Hepatocyte (in vitro differentiated cells): ENCODE results near the gene GLB1L2. TPM values are rescaled to one million over a fixed set of nuclear protein-coding genes. Genes with fewer than 3 reads are reported as not detected.

Source experiments
- DNase-seq: peaks from one replicate; pipeline ENCODE4 v3.0.0-alpha.2; 2016; ENCODE audit warnings: low spot score
- H2AFZ ChIP-seq: fragments of 200-600 bp; sonication (generic); 2 replicates; pipeline ENCODE4 v1.6.0; 2016; ENCODE audit warnings: antibody characterized with exemption, mild to moderate bottlenecking
- H3K27ac ChIP-seq: fragments of 200-600 bp; sonication (generic); 2 replicates; pipeline ENCODE4 v1.5.1; 2016; ENCODE audit warnings: mild to moderate bottlenecking
- H3K27me3 ChIP-seq: fragments of 200-600 bp; sonication (generic); 2 replicates; pipeline ENCODE4 v1.6.1; 2016
- H3K36me3 ChIP-seq: fragments of 200-600 bp; sonication (generic); replicated peaks from 2 replicates; pipeline ENCODE4 v1.5.1; 2016; ENCODE audit warnings: low read depth; ENCODE audit not compliant: insufficient read depth
- H3K4me1 ChIP-seq: fragments of 200-600 bp; sonication (generic); 2 replicates; pipeline ENCODE4 v1.5.1; 2016; ENCODE audit warnings: mild to moderate bottlenecking, moderate library complexity; ENCODE audit not compliant: insufficient read depth
- H3K4me2 ChIP-seq: fragments of 200-600 bp; sonication (generic); 2 replicates; pipeline ENCODE4 v1.6.0; 2016
- H3K4me3 ChIP-seq: fragments of 200-600 bp; sonication (generic); 2 replicates; pipeline ENCODE4 v1.5.1; 2016; ENCODE audit warnings: mild to moderate bottlenecking
- H3K79me2 ChIP-seq: fragments of 200-600 bp; sonication (generic); 2 replicates; pipeline ENCODE4 v1.6.0; 2017; ENCODE audit warnings: mild to moderate bottlenecking
- H3K9me2 ChIP-seq: fragments of 200-600 bp; sonication (generic); replicated peaks from 2 replicates; pipeline ENCODE4 v1.6.0; 2017; ENCODE audit warnings: mild to moderate bottlenecking; ENCODE audit not compliant: insufficient read depth
- H3K9me3 ChIP-seq: fragments of 200-600 bp; sonication (generic); 2 replicates; pipeline ENCODE4 v1.5.1; 2016; ENCODE audit warnings: low read depth, mild to moderate bottlenecking
- H4K20me1 ChIP-seq: fragments of 200-600 bp; sonication (generic); 2 replicates; pipeline ENCODE4 v1.6.0; 2016; ENCODE audit warnings: mild to moderate bottlenecking; ENCODE audit not compliant: insufficient read depth, poor library complexity, severe bottlenecking
- EZH2 ChIP-seq: fragments of 200-600 bp; sonication (generic); IDR thresholded peaks from 2 replicates; pipeline ENCODE4 v1.6.1; 2016; ENCODE audit warnings: antibody characterized with exemption, mild to moderate bottlenecking, borderline replicate concordance
- EZH2phosphoT487 ChIP-seq: fragments of 200-600 bp; sonication (generic); IDR thresholded peaks from one replicate; pipeline ENCODE4 v1.6.1; 2018; ENCODE audit warnings: antibody characterized with exemption, mild to moderate bottlenecking, low read depth, moderate library complexity; ENCODE audit not compliant: unreplicated experiment, severe bottlenecking
- WGBS: methylation state at CpG from one replicate; pipeline ENCODE4 v1.1.6; 2016; ENCODE audit warnings: low lambda C conversion rate; ENCODE audit errors: missing lambda C conversion rate; 5-methylcytosine and 5-hydroxymethylcytosine counted together
- polyA plus RNA-seq: library from polyadenylated mRNA; unstranded; fragments of >200 nt; fragmentation: Nextera tagmentation; extraction: Ambion mirVana; gene quantifications from 2 replicates; pipeline ENCODE4 v1.2.1, GENCODE V29; 2016
- total RNA-seq: library from RNA; depleted of rRNA; stranded (reverse); fragments of >200 nt; gene quantifications from 2 replicates; pipeline ENCODE4 v1.2.3, GENCODE V29; 2014
- TF ChIP-seq, protein P1 (sequence below): fragments of 200-600 bp; sonication (generic); IDR thresholded peaks from 2 replicates; pipeline ENCODE4 v1.5.1; 2016; ENCODE audit warnings: antibody characterized with exemption, mild to moderate bottlenecking; ENCODE audit not compliant: poor library complexity

Gene GLB1L2
- total and polyA plus RNA-seq, 2 experiments from 2014 or later, result 3.3 to 3.7 TPM

DNA sequence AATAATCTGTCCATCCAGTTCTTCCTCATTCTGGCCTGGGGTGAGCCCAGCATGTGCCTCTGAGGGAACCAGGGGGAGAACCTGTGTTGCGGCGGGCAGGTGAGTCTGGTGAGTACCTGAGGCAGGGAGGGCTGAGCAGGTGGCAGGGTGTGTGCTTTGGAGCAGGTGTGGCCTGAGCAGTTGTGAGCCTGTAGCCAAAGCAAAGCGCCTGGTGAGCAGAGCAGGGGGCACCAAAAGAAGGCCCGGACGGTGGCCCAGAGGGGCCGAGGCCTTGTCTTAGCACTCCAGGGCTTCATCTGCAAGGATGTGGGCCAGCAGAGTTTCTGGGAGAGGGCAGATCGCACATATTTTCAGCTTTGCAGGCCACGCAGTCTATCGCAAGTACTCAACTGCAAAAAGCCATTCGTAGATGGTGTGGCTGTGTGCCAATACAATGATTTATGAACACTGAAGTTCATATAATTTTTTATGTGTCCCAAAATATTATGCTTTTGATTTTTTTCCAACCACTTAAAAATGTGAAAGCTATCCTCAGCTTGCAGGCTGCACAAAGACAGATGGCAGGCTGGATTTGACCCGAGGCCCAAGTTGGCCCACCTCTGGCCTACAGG is 8.7 kb downstream of the GLB1L2 start:
- TF ChIP-seq EZH2phosphoT487 (no peak), EZH2 (no peak)
- TF ChIP-seq, protein P1, sequence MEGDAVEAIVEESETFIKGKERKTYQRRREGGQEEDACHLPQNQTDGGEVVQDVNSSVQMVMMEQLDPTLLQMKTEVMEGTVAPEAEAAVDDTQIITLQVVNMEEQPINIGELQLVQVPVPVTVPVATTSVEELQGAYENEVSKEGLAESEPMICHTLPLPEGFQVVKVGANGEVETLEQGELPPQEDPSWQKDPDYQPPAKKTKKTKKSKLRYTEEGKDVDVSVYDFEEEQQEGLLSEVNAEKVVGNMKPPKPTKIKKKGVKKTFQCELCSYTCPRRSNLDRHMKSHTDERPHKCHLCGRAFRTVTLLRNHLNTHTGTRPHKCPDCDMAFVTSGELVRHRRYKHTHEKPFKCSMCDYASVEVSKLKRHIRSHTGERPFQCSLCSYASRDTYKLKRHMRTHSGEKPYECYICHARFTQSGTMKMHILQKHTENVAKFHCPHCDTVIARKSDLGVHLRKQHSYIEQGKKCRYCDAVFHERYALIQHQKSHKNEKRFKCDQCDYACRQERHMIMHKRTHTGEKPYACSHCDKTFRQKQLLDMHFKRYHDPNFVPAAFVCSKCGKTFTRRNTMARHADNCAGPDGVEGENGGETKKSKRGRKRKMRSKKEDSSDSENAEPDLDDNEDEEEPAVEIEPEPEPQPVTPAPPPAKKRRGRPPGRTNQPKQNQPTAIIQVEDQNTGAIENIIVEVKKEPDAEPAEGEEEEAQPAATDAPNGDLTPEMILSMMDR, result no peak
- no peak overlapping the region for H3K27ac ChIP-seq
- no peaks in the 10 kb centered on the region for H3K9me3 ChIP-seq
- no peak overlapping the region for H2AFZ ChIP-seq
- H4K20me1 ChIP-seq, result no peaks in the 10 kb centered on the region
- no peak overlapping the region for H3K4me3 ChIP-seq
- no peaks in the 10 kb centered on the region for H3K79me2 ChIP-seq
- H3K4me1 ChIP-seq, result no peaks in the 10 kb centered on the region
- no peaks in the 10 kb centered on the region for H3K36me3 ChIP-seq
- no peaks in the 10 kb centered on the region for H3K9me2 ChIP-seq
- 92% methylated on average over 11 of the region's 11 CpGs for WGBS
- DNase-seq, result no peak
- no peaks in the 10 kb centered on the region for H3K27me3 ChIP-seq
- no peak overlapping the region for H3K4me2 ChIP-seq

DNA sequence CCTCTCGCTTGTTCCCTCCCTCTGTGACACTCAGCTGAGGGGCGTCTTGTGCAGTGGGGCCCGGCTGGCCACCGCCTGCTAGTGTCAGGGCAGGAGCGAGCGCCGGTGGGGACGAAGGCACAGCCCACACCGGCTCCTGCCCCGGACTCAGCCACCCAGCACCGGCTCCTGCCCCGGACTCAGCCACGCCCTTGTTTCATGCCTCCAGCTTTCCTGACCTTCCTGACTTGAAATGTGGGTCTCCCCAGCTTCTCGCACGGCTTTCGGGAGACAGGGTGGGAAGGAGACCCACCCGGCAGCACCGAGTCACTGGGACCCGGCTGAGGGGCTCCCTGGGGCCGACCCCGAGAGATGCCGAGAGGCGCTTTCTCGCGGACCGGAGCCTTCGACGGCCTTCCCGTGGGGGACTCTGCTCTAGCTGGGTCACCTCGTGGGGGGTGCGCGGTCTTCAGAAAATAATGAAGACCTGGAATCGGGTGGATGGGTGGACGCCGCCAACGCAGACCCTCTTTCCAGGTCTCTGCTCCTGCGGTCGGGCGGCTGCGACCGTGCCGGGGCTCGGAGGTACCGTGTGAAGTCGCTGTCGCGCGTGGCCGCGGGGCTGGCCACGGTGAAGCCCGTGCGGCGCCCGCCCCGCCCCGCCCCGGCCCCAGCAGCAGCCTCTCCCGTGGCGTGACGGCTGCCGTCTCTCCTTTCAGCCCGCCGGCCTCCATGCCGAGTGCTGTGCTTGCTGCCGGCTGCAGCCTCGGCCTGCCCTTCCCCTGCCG is 10.2 kb downstream of the GLB1L2 start:
- no peaks in the 10 kb centered on the region for H4K20me1 ChIP-seq
- no peak overlapping the region for H3K4me3 ChIP-seq
- TF ChIP-seq EZH2phosphoT487 (no peak), EZH2 (no peak)
- TF ChIP-seq, protein P1, result no peak
- H2AFZ ChIP-seq, result no peak overlapping the region
- WGBS, result 95% methylated on average over 40 of the region's 68 CpGs
- no peak overlapping the region for H3K4me2 ChIP-seq
- DNase-seq, result no peak
- H3K9me3 ChIP-seq, result no peaks in the 10 kb centered on the region
- no peaks in the 10 kb centered on the region for H3K79me2 ChIP-seq
- H3K9me2 ChIP-seq, result no peaks in the 10 kb centered on the region
- no peaks in the 10 kb centered on the region for H3K4me1 ChIP-seq
- no peaks in the 10 kb centered on the region for H3K36me3 ChIP-seq
- H3K27me3 ChIP-seq, result no peaks in the 10 kb centered on the region
- H3K27ac ChIP-seq, result no peak overlapping the region

DNA sequence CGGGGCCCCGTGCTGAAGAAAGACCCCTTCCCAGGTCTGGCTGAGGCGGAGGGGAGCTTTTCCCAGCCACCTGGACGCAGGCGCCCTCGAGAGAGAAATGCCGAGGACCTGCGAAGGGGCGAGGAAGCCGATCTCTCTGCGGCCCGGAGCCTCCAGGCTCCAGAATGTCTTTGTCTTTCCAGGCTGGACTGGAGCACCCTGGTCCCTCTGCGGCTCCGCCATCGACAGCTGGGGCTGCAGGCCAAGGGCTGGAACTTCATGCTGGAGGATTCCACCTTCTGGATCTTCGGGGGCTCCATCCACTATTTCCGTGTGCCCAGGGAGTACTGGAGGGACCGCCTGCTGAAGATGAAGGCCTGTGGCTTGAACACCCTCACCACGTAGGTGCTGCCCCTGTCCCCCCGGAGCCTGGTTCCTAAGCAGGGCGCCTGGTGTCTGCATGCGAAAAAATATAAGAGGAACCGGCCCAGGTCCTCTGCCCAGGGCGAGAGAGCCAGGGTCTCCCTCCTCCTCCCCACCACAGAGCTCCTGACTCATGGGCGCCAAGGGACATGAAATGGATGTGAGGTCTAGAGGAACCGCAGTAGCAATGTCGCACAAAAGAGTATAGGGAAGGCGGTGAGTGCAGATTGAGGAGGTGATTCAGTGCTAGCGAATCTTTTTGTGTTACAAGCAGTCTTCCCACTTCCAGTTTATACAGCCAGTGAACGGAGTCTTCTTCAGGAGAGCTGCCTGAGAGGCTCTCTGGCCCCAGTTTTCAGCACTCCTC is 11.0 kb downstream of the GLB1L2 start:
- H3K9me3 ChIP-seq, result no peaks in the 10 kb centered on the region
- H3K4me1 ChIP-seq, result no peaks in the 10 kb centered on the region
- no peaks in the 10 kb centered on the region for H3K9me2 ChIP-seq
- no peaks in the 10 kb centered on the region for H3K79me2 ChIP-seq
- H3K27me3 ChIP-seq, result no peaks in the 10 kb centered on the region
- 94% methylated on average over 30 of the region's 30 CpGs for WGBS
- H2AFZ ChIP-seq, result no peak overlapping the region
- no peak overlapping the region for H3K4me2 ChIP-seq
- H3K36me3 ChIP-seq, result no peaks in the 10 kb centered on the region
- H3K27ac ChIP-seq, result no peak overlapping the region
- no peak for TF ChIP-seq EZH2
- TF ChIP-seq, protein P1, result no peak
- TF ChIP-seq EZH2phosphoT487, result no peak
- DNase-seq, result no peak
- H3K4me3 ChIP-seq, result no peak overlapping the region
- H4K20me1 ChIP-seq, result no peaks in the 10 kb centered on the region
